SK-N-SH treated with all-trans-retinoic acid at 6 μM for 48 hours (cell line): Measurements from ENCODE around the gene SRSF1.

ENCODE experiments used
- PATZ1 ChIP-seq: fragments of 250-450 bp; sonication (Bioruptor Pico); IDR thresholded peaks from 2 replicates; pipeline ENCODE4 v1.8.0; 2020; ENCODE audit warnings: mild to moderate bottlenecking, moderate library complexity, borderline replicate concordance
- SNAI2 ChIP-seq: fragments of 250-450 bp; sonication (Bioruptor Pico); IDR thresholded peaks from 2 replicates; pipeline ENCODE4 v1.5.0; 2020; ENCODE audit warnings: mild to moderate bottlenecking, moderate library complexity
- ZFP30 ChIP-seq: fragments of 450-650 bp; formaldehyde crosslinking; IDR thresholded peaks from 2 replicates; pipeline ENCODE4 v1.5.0; 2022; ENCODE audit warnings: mild to moderate bottlenecking, moderate library complexity

GRCh38 chr17:57966875-57967274 lies 40.2 kb downstream of the SRSF1 start:
- TF ChIP-seq PATZ1 (CRISPR knock-in tag) (no peak), ZFP30 (CRISPR knock-in tag) (no peak), SNAI2 (CRISPR knock-in tag) (no peak)
